ENCODE results near the gene INVS.

- TF ChIP-seq POLR2AphosphoS5 (IDR thresholded peaks at IDR 0.05; ENCODE audit: low read depth, low read length) = no peak
- no peak for TF ChIP-seq TAF1 (IDR thresholded peaks at IDR 0.05; ENCODE audit: low read depth, low read length)
- no peak for TF ChIP-seq POLR2A (IDR thresholded peaks at IDR 0.05; ENCODE audit: low read depth, low read length)
- no peak for TF ChIP-seq SPI1 (IDR thresholded peaks at IDR 0.05; ENCODE audit: low read depth, low read length)
- no peak for TF ChIP-seq PAX5 (IDR thresholded peaks at IDR 0.05; ENCODE audit: insufficient read depth, low read length, severe bottlenecking)
Observed at GRCh38 chr9:100322954-100323536, 224.0 kb downstream of the INVS start.

Measured in GM12891 (cell line).